Stimulated activated naive CD8-positive, alpha-beta T cell treated with anti-CD3 and anti-CD28 coated beads, Interleukin-15, Interleukin-2, amounts not matched to agents 100 ng/mL and 50 ng/mL, for 24 hours (primary cell): ENCODE measurements around the gene BICDL1.
A peak's percentile ranks its signal among the peaks of the same experiment; 100 is the strongest.
"Not testable (repeated sequence)": the region's sequence is repeated elsewhere in the genome, so short reads cannot be mapped to it uniquely, and the experiment has no call there.

Experiments
- H3K27ac Mint-ChIP-seq: one replicate; pipeline ENCODE4 v1.8.0; 2021; ENCODE audit warnings: mild to moderate bottlenecking, mixed read lengths
- H3K27me3 Mint-ChIP-seq: one replicate; pipeline ENCODE4 v1.8.0; 2021; ENCODE audit warnings: mixed read lengths
- H3K36me3 Mint-ChIP-seq: one replicate; pipeline ENCODE4 v1.8.0; 2021; ENCODE audit warnings: low read depth, mixed read lengths
- H3K4me1 Mint-ChIP-seq: one replicate; pipeline ENCODE4 v1.8.0; 2021; ENCODE audit warnings: low read depth, mixed read lengths
- H3K4me3 Mint-ChIP-seq: one replicate; pipeline ENCODE4 v1.8.0; 2021; ENCODE audit warnings: mild to moderate bottlenecking, mixed read lengths
- H3K9me3 Mint-ChIP-seq: one replicate; pipeline ENCODE4 v1.8.0; 2021; ENCODE audit warnings: mixed read lengths

BICDL1 gene, protein sequence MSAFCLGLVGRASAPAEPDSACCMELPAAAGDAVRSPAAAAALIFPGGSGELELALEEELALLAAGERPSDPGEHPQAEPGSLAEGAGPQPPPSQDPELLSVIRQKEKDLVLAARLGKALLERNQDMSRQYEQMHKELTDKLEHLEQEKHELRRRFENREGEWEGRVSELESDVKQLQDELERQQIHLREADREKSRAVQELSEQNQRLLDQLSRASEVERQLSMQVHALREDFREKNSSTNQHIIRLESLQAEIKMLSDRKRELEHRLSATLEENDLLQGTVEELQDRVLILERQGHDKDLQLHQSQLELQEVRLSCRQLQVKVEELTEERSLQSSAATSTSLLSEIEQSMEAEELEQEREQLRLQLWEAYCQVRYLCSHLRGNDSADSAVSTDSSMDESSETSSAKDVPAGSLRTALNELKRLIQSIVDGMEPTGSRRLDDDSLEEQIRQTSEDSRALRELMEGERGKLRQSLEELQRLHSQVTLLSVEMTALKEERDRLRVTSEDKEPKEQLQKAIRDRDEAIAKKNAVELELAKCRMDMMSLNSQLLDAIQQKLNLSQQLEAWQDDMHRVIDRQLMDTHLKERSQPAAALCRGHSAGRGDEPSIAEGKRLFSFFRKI

DNA sequence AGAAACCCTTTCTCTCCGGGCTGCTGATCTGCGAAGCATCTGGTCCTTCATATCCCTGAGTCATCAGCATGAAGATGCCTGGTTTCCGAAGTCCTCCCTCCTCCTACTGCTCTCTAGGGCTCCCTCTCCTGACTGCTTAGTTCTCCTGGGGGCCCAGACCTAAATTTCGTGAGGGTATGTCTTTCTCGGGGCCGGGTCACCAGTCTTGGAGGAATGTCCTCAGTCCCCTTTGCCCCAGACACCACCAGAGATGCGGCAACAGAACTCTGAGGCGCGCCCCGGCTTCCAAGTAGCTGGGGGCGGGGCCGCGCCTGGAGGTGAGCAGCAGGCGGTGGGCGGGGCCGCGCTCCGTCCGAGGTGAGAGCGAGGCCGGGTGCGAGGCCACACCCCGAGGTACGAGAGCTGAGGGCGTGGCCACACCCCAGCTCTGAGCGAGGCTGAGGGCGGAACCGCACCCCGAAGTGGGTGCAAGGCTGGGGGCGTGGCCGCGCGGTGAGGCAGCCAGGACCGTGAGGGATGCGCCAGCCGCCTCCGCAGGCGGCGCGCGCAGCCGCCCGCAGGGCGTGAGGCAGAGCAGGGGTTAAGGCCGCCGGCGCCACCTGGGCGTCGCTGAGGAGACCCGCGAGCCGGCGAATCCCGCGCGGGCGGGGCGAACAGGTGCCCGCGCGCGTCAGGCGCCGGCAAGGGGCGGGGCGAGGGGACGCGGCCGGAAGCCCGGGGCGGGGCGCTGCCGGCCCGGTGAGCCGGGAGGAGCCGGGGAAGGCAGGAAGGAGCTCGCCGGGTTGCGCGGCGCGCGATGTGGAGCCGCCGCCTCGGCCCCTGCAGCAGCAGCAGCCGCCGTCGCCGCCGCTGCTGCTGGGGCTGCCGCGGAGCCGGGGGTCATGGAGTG, at the start of gene BICDL1:
Gene BICDL1 (plus strand): TSS at position 765 of the 889 bp plus-strand sequence. CDS start 633 bp downstream, outside the sequence.
- H3K27ac Mint-ChIP-seq = peak within 1 kb of the TSS; percentile 95
- peaks cover 42% of the 10 kb centered on the region for H3K4me1 Mint-ChIP-seq
- H3K9me3 Mint-ChIP-seq = no peaks in the 10 kb centered on the region
- peak within 1 kb of the TSS; percentile 94 for H3K4me3 Mint-ChIP-seq
- H3K36me3 Mint-ChIP-seq = peaks cover 35% of the 10 kb centered on the region
- H3K27me3 Mint-ChIP-seq = no peaks in the 10 kb centered on the region

- Mint-ChIP-seq H3K4me1 (no peaks in the 10 kb centered on the region), H3K27me3 (peaks cover 4% of the 10 kb centered on the region), H3K4me3 (no peak overlapping the region), H3K27ac (no peak overlapping the region), H3K36me3 (no peaks in the 10 kb centered on the region), H3K9me3 (no peaks in the 10 kb centered on the region)
Measured at GRCh38 chr12:119940897-119941296, 48.1 kb upstream of the BICDL1 start.

DNA sequence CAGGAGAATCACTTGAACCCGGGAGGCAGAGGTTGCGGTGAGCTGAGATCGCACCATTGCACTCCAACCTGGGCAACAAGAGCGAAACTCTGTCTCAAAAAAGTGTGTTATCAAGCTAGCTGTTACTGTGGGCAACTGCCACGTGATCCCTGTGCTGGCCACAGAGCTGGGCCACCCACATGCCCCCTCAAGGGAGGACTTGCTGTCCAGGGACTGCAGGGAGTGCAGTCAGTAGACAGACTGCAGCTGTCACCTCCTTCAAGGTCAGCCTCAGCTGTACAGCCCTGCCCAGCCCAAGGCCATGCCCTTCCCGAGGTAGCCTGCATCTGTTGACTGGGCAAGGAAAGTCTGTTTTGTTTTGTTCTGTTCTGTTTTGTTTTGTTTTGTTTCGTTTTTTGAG, 46.6 kb upstream of the BICDL1 start:
- no peak overlapping the region for H3K4me3 Mint-ChIP-seq
- H3K4me1 Mint-ChIP-seq = no peaks in the 10 kb centered on the region
- no peaks in the 10 kb centered on the region for H3K9me3 Mint-ChIP-seq
- H3K36me3 Mint-ChIP-seq = no peaks in the 10 kb centered on the region
- H3K27me3 Mint-ChIP-seq = peaks cover 4% of the 10 kb centered on the region
- no peak overlapping the region for H3K27ac Mint-ChIP-seq

DNA sequence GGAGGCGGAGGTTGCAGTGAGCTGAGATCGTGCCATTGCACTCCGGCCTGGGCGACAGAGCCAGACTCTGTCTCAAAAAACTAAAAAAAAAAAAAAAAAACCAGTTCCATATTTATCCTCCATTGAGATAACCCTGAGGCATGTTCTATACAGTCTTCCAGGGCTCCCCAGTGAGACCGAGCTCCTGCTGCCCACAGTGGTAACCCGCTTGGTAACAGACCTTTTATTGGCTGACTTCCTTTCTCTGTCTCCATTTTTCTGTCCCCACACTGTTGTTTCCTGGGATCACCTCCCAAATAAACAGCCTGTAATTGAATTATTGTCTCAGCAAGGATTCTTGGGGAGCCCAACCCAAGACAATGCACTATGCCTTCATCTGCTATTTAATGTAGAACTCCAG, 42.8 kb upstream of the BICDL1 start:
- Mint-ChIP-seq H3K4me3 (no peak overlapping the region), H3K9me3 (no peaks in the 10 kb centered on the region), H3K4me1 (no peaks in the 10 kb centered on the region), H3K27me3 (peaks cover under 1% of the 10 kb centered on the region), H3K36me3 (no peaks in the 10 kb centered on the region), H3K27ac (no peak overlapping the region)

DNA sequence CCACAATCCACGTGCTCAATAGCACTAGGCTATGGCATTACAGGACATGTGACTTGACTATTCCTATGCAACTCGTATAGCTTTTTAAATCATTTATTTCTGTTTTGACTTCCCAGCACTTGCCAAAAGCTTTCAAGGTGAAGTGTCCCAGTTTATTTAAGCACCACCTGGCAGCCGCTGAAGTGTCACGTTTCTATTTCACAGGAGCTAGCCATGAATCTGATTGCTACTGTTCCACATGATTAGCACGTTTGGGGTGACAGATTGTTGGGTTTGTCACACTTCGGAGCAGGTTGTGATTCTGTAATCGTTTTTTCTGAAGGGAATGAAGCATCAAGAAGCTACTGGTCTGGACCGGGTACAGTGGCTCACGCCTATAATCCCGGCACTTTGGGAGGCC, 39.9 kb upstream of the BICDL1 start:
- peaks cover 3% of the 10 kb centered on the region for H3K27me3 Mint-ChIP-seq
- H3K4me1 Mint-ChIP-seq = no peaks in the 10 kb centered on the region
- no peak overlapping the region for H3K4me3 Mint-ChIP-seq
- H3K27ac Mint-ChIP-seq = no peak overlapping the region
- H3K36me3 Mint-ChIP-seq = no peaks in the 10 kb centered on the region
- no peaks in the 10 kb centered on the region for H3K9me3 Mint-ChIP-seq

GRCh38 chr12:119949594-119949993, 39.4 kb upstream of the BICDL1 start:
- H3K4me3 Mint-ChIP-seq = no peak overlapping the region
- H3K9me3 Mint-ChIP-seq = no peaks in the 10 kb centered on the region
- H3K27me3 Mint-ChIP-seq = peaks cover 3% of the 10 kb centered on the region
- H3K36me3 Mint-ChIP-seq = no peaks in the 10 kb centered on the region
- H3K27ac Mint-ChIP-seq = no peak overlapping the region
- H3K4me1 Mint-ChIP-seq = no peaks in the 10 kb centered on the region

- H3K4me1 Mint-ChIP-seq = no peaks in the 10 kb centered on the region
- H3K36me3 Mint-ChIP-seq = no peaks in the 10 kb centered on the region
- no peak overlapping the region for H3K27ac Mint-ChIP-seq
- H3K9me3 Mint-ChIP-seq = peaks cover 13% of the 10 kb centered on the region
- no peak overlapping the region for H3K4me3 Mint-ChIP-seq
- peaks cover 3% of the 10 kb centered on the region for H3K27me3 Mint-ChIP-seq
Measured at GRCh38 chr12:119956047-119956446, 33.0 kb upstream of the BICDL1 start.

DNA sequence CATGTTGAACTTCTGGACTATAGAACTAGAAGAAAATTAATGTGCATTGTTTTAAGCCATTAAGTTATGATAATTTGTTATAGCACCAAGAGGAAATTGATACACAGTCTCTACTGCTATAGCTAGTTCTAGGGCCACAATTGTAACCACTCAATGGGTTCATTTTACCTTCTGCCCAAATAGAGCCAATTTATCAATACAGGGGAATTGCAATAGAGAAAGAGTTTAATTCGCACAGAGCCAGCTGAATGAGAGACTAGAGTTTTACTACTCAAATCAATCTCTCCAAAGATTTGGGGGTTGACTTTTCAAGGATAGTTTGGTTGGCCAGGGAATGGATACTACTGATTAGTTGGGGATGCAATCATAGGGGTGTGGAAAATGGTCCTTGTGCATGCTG, 31.9 kb upstream of the BICDL1 start:
- Mint-ChIP-seq H3K4me1 (no peaks in the 10 kb centered on the region), H3K4me3 (no peak overlapping the region), H3K36me3 (no peaks in the 10 kb centered on the region), H3K9me3 (peaks cover 13% of the 10 kb centered on the region), H3K27me3 (no peaks in the 10 kb centered on the region), H3K27ac (no peak overlapping the region)

- no peaks in the 10 kb centered on the region for H3K4me1 Mint-ChIP-seq
- no peak overlapping the region for H3K4me3 Mint-ChIP-seq
- H3K9me3 Mint-ChIP-seq = peaks cover 13% of the 10 kb centered on the region
- H3K36me3 Mint-ChIP-seq = no peaks in the 10 kb centered on the region
- no peak overlapping the region for H3K27ac Mint-ChIP-seq
- no peaks in the 10 kb centered on the region for H3K27me3 Mint-ChIP-seq
Measured at GRCh38 chr12:119959435-119959834, 29.6 kb upstream of the BICDL1 start.

DNA sequence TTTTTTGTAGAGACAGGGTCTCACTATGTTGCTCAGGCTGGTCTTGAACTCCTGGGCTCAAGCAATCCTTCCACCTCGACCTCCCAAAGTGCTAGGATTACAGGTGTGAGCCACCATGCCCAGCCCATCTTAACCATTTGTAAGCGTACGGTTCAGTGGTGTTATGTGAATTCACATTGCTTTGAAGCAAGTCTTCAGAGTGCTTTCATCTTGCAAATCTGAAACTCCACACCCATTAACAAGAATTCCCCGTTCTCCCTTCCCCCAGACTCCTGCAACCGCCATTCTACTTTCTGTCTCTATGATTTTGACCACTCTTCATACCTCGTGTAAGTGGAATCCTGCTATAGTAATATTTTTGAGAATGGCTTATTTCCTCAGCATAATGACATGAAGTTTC, 24.9 kb upstream of the BICDL1 start:
- no peaks in the 10 kb centered on the region for H3K4me1 Mint-ChIP-seq
- H3K9me3 Mint-ChIP-seq = no peaks in the 10 kb centered on the region
- H3K36me3 Mint-ChIP-seq = no peaks in the 10 kb centered on the region
- no peak overlapping the region for H3K27ac Mint-ChIP-seq
- H3K27me3 Mint-ChIP-seq = no peaks in the 10 kb centered on the region
- H3K4me3 Mint-ChIP-seq = no peak overlapping the region

- Mint-ChIP-seq H3K9me3 (no peaks in the 10 kb centered on the region), H3K27ac (no peak overlapping the region), H3K36me3 (no peaks in the 10 kb centered on the region), H3K27me3 (no peaks in the 10 kb centered on the region), H3K4me1 (no peaks in the 10 kb centered on the region), H3K4me3 (no peak overlapping the region)
Measured at GRCh38 chr12:119964929-119965328, 24.1 kb upstream of the BICDL1 start.

DNA sequence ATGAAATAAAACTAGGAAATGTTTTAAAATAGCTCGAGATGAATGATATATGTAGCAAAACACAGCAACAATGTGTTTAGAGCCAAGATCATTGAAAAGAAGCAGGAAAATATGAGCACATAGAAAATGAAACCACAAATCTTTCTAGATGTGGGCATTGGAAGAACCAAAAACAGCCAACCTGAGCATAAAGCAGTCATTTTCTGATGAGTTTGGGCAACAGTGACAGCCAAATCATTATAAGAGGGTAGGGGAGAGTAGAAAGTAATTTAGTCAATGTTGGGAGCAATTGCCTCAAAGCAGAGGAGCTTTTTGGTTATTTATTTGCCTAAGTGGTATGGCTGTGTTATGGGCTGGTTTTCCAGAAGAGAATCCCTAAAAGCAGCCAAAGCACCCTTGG, 8.8 kb upstream of the BICDL1 start:
- H3K4me3 Mint-ChIP-seq = peak overlapping the region; percentile 49
- H3K27me3 Mint-ChIP-seq = peaks cover 10% of the 10 kb centered on the region
- no peaks in the 10 kb centered on the region for H3K9me3 Mint-ChIP-seq
- H3K27ac Mint-ChIP-seq = peak overlapping the region; percentile 85
- peaks cover 22% of the 10 kb centered on the region for H3K4me1 Mint-ChIP-seq
- H3K36me3 Mint-ChIP-seq = no peaks in the 10 kb centered on the region

- not testable (repeated sequence) for H3K4me3 Mint-ChIP-seq, H3K27ac Mint-ChIP-seq, H3K9me3 Mint-ChIP-seq, H3K36me3 Mint-ChIP-seq
- Mint-ChIP-seq H3K27me3 (peaks cover 10% of the 10 kb centered on the region), H3K4me1 (peaks cover 22% of the 10 kb centered on the region)
Measured at GRCh38 chr12:119980702-119981101, 8.3 kb upstream of the BICDL1 start.

DNA sequence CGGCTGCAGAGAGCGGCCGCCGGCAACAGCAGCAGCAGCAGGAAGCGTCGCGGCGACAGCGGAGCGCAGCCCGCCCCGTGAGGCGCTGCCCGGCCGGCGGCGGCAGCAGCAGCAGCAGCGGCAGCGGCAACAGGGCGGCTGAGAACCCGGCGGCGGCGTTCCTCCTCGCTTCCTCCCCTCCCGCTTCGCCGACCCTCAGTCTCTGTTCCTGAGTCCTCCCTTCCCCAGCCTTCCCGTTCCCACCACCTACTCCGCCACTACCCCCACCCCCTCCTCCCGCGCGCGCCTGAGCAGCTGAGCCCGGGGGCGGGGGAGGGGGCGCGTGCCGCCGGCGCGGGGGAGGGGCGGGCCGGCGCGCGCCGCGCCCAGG, 310 bp downstream of the BICDL1 start:
- H3K36me3 Mint-ChIP-seq = peaks cover 42% of the 10 kb centered on the region
- peaks cover 48% of the 10 kb centered on the region for H3K4me1 Mint-ChIP-seq
- H3K27ac Mint-ChIP-seq = no peak overlapping the region
- H3K9me3 Mint-ChIP-seq = no peaks in the 10 kb centered on the region
- H3K4me3 Mint-ChIP-seq = peak overlapping the region; percentile 75
- no peaks in the 10 kb centered on the region for H3K27me3 Mint-ChIP-seq
